PC-9 (cell line): ENCODE results near the gene PTDSS2.

Experiments used
- CTCF ChIP-seq: fragments of 200-600 bp; sonication (generic); conservative IDR thresholded peaks from 2 replicates; pipeline ENCODE4 v1.6.1; 2017; ENCODE audit warnings: mixed run types, antibody characterized with exemption, mild to moderate bottlenecking, moderate library complexity
- EZH2 ChIP-seq: fragments of 200-600 bp; sonication (generic); IDR thresholded peaks from 2 replicates; pipeline ENCODE4 v1.8.0; 2017; ENCODE audit warnings: antibody characterized with exemption, low read depth

GRCh38 chr11:468493-468892 is 18.4 kb downstream of the PTDSS2 start:
- TF ChIP-seq CTCF (no peak), EZH2 (no peak)
